Esophagus squamous epithelium (tissue), 5 donors: ENCODE results near the gene STX17. TPM values are rescaled to one million over a fixed set of nuclear protein-coding genes. Genes with fewer than 3 reads are reported as not detected.

Experiments used
- DNase-seq: peaks from one replicate; lab custom pipeline; 2025; lab: John Stamatoyannopoulos, UW
- H3K27ac ChIP-seq, 4 donors: fragments of 200-600 bp; sonication (generic); one replicate each; pipeline ENCODE4 v1.5.1; 2016 to 2019; ENCODE audit warnings: mild to moderate bottlenecking in 1 of 4
- H3K27me3 ChIP-seq, 4 donors: fragments of 200-600 bp; sonication (generic); 1 replicate in 3 of 4; 2 replicates in 1 of 4; pipeline versions ENCODE4 v1.5.1 to v1.6.0; 2017 to 2021; ENCODE audit warnings: antibody characterized with exemption in 1 of 4
- H3K36me3 ChIP-seq, 3 donors: fragments of 200-600 bp; sonication (generic); one replicate each; pipeline ENCODE4 v1.5.1; 2016 to 2019
- H3K4me1 ChIP-seq, 3 donors: fragments of 200-600 bp; sonication (generic); one replicate each; pipeline ENCODE4 v1.5.1; 2017 to 2019
- H3K4me3 ChIP-seq, 4 donors: fragments of 200-600 bp; sonication (generic); 1 replicate in 3 of 4; 2 replicates in 1 of 4; pipeline ENCODE4 v1.5.1; 2016 to 2019; ENCODE audit warnings: mild to moderate bottlenecking in 2 of 4, moderate library complexity in 1 of 4
- H3K9me3 ChIP-seq, 3 donors: fragments of 200-600 bp; sonication (generic); one replicate each; pipeline ENCODE4 v1.5.1; 2016 to 2019
- CTCF ChIP-seq, 6 experiments: fragments of 450-650 bp in 4 of 6; fragments of 200-600 bp in 2 of 6; sonication (generic) in 2 of 6; IDR thresholded peaks; one replicate each; pipeline ENCODE4 v1.5.1; 2016 to 2019; ENCODE audit warnings: antibody characterized with exemption in 6 of 6, mild to moderate bottlenecking in 4 of 6, moderate library complexity in 4 of 6
- POLR2A ChIP-seq, 4 donors: fragments of 450-650 bp; IDR thresholded peaks; one replicate each; pipeline ENCODE4 v1.6.1; 2017; ENCODE audit warnings: antibody characterized with exemption in 4 of 4, mild to moderate bottlenecking in 4 of 4, moderate library complexity in 3 of 4
- WGBS, 2 donors: methylation state at CpG; one replicate each; pipeline ENCODE4 v1.1.5; 2018; 5-methylcytosine and 5-hydroxymethylcytosine counted together
- intact Hi-C: fragments of 100-400 bp; cut with DNase I; formaldehyde crosslinking; loops from one replicate; pipeline ENCODE4 v1.15.0; 2022
- total RNA-seq, 4 donors: library from RNA; depleted of rRNA; stranded (reverse); fragments of >200 nt; gene quantifications; one replicate each; pipeline ENCODE4 v1.1.0, GENCODE V29; 2016
- donor health status: DM: yes; HTN: yes; CAD: no.

STX17 gene
- total RNA-seq, 4 donors from 2014 or later, result 17.5 to 35.1 (median 29.5) TPM

GRCh38 chr9:99863955-99864354 is 42.5 kb upstream of the STX17 start:
- no peaks in the 10 kb centered on the region for H3K27me3 ChIP-seq
- 72 to 81% methylated on average over 2 of the region's 2 CpGs for WGBS, 2 donors
- no peaks in the 10 kb centered on the region for H3K36me3 ChIP-seq
- no peak for DNase-seq
- intact Hi-C loops, result no loop called here
- no peak overlapping the region for H3K27ac ChIP-seq
- no peaks in the 10 kb centered on the region for H3K9me3 ChIP-seq
- H3K4me3 ChIP-seq, result no peak overlapping the region
- TF ChIP-seq POLR2A (IDR thresholded peaks at IDR 0.05) (no peak), CTCF (IDR thresholded peaks at IDR 0.05) (no peak)
- no peaks in the 10 kb centered on the region for H3K4me1 ChIP-seq

DNA sequence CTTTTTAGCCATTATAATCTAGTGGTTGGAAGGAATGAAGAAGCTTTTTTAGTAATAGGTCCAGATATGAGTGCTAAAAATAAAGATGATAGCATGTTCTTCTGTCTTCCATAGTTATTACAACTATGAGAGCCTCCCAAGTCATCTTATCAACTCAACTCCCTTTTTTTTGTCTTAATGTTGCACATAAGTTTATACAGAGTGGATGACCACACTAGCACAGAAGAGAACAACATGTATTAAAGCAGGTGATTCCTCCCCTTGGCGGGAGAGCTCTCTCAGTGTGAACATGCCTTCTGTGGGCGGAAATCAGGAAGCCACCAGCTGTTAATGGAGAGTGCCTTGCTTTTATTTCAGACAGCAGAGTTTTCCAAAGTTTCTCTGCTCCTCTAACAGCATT is 40.1 kb upstream of the STX17 start:
- no peaks in the 10 kb centered on the region for H3K27me3 ChIP-seq
- no peak for TF ChIP-seq CTCF (IDR thresholded peaks at IDR 0.05)
- no peak for TF ChIP-seq POLR2A (IDR thresholded peaks at IDR 0.05)
- no peaks in the 10 kb centered on the region for H3K36me3 ChIP-seq
- H3K27ac ChIP-seq, result no peak overlapping the region
- WGBS, 2 donors, result 59 to 92% methylated on average over 2 of the region's 2 CpGs
- no peaks in the 10 kb centered on the region for H3K4me1 ChIP-seq
- intact Hi-C loops, result no loop called here
- no peaks in the 10 kb centered on the region for H3K9me3 ChIP-seq
- DNase-seq, result no peak
- no peak overlapping the region for H3K4me3 ChIP-seq

DNA sequence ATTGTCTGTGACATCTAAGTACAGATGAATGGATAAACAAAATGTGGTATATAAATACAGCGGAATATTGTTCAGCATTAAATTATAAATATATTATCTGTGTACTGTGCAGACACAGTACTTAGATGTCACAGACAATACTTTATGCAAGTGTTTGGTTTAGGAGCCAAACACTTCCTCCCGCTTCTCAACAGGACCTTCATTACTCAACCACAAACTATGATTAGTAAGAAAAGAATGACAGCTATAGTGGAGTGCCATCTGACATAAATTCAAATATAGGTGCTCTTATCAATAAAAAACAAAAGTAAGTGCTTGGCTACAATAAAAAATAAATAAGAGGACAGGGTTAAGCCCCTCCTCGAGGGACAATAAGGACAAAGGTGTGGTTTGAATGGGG is 38.9 kb upstream of the STX17 start:
- H3K27me3 ChIP-seq, result no peaks in the 10 kb centered on the region
- intact Hi-C loops, result no loop called here
- no peak for TF ChIP-seq POLR2A (IDR thresholded peaks at IDR 0.05)
- no peaks in the 10 kb centered on the region for H3K4me1 ChIP-seq
- DNase-seq, result no peak
- H3K4me3 ChIP-seq, result no peak overlapping the region
- no peak overlapping the region for H3K27ac ChIP-seq
- H3K9me3 ChIP-seq, result no peaks in the 10 kb centered on the region
- 41 to 54% methylated on average over 3 of the region's 3 CpGs for WGBS, 2 donors
- no peaks in the 10 kb centered on the region for H3K36me3 ChIP-seq

DNA sequence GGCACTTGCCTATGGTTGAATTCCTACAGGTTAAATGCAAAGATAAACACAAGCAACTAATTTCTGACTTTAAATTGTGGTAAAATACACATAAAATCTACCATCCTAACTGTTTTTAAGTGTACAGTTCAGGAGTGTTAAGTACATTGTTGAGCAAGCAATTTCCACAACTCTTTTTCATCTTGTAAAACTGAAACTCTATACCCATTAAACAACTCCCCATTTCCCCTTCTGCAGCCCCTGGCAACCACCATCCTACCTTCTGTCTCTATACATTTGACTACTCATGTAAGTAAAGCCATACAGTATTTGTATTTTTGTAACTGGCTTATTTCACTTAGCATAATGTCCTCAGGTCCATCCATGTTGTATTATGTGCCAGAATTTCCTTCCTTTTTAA is 38.5 kb upstream of the STX17 start:
- Histone ChIP-seq H3K27me3 (no peaks in the 10 kb centered on the region), H3K4me3 (no peak overlapping the region), H3K9me3 (no peaks in the 10 kb centered on the region), H3K36me3 (no peaks in the 10 kb centered on the region), H3K4me1 (no peaks in the 10 kb centered on the region), H3K27ac (no peak overlapping the region)
- DNase-seq, result no peak
- TF ChIP-seq POLR2A (IDR thresholded peaks at IDR 0.05), result no peak
- TF ChIP-seq CTCF (IDR thresholded peaks at IDR 0.05), result no peak
- intact Hi-C loops, result no loop called here

- Histone ChIP-seq H3K9me3 (no peaks in the 10 kb centered on the region), H3K4me1 (no peaks in the 10 kb centered on the region), H3K27me3 (no peaks in the 10 kb centered on the region), H3K36me3 (no peaks in the 10 kb centered on the region), H3K27ac (no peak overlapping the region), H3K4me3 (no peak overlapping the region)
- WGBS, 2 donors, result 71 to 77% methylated on average over 2 of the region's 2 CpGs
- intact Hi-C loops, result no loop called here
- DNase-seq, result no peak
- no peak for TF ChIP-seq POLR2A (IDR thresholded peaks at IDR 0.05)
- TF ChIP-seq CTCF (IDR thresholded peaks at IDR 0.05), result no peak
Measured at GRCh38 chr9:99868845-99869244, 37.6 kb upstream of the STX17 start.

GRCh38 chr9:99870126-99870525 is 36.3 kb upstream of the STX17 start:
- Histone ChIP-seq H3K4me1 (no peaks in the 10 kb centered on the region), H3K27ac (no peak overlapping the region), H3K4me3 (no peak overlapping the region), H3K27me3 (no peaks in the 10 kb centered on the region), H3K9me3 (no peaks in the 10 kb centered on the region), H3K36me3 (no peaks in the 10 kb centered on the region)
- intact Hi-C loops, result no loop called here
- no peak for DNase-seq
- TF ChIP-seq POLR2A (IDR thresholded peaks at IDR 0.05) (no peak), CTCF (IDR thresholded peaks at IDR 0.05) (no peak)
- WGBS, 2 donors, result 69 to 80% methylated on average over 5 of the region's 5 CpGs
